Measurements from ENCODE around the gene SLIT1.

DNA sequence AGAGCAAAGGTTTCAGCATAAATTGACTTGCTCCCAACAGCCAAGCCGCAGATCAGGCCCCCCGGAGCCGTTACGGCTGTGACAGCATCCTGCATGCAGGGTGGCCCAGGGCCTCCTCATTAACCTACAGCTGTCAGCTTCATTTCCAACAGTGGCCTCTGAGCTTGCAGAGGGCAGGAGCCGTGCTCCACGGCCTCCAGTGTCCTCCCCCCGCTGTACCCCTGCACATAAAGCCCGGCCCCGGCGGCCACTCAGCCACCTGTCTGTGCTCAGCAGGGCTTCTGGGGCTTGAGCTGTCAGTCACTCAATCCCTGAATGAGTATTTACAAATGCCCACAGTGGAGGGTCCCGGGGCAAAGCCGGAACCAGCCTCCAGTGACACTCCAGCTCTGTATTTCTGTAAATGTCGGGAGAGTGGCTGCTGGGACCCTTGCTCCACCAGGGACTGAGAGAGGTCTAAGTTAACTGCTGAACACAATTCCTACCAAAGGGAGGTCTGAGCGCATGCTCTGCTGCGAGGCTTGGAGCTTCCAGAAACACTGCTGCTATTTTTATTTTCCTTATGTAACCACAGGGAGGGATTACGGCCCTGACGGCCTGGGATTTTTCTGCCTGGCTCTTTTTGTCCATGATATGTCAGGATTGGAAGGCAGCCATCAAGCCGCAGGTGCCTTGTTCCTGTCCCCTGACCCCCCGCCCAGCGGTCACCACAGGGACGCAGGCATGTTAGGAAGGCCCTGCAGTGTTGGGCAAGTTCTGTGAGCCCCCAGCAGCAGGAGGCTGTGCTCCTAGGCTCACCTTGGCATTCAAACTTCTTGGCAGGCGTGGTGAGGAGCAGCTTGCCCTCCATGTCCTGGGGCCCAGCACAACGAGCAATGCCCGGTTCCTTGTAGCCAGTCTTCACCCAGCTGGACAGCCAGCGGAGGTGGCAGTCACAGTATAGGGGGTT, 165.0 kb downstream of the SLIT1 start:
- TF ChIP-seq POLR2AphosphoS5 (IDR thresholded peaks at IDR 0.05; ENCODE audit: low read depth, low read length) = no peak
- TF ChIP-seq TAF1 (IDR thresholded peaks at IDR 0.05; ENCODE audit: borderline replicate concordance, insufficient read depth, low read length) = no peak
